ENCODE results near the gene TBC1D5.
A peak's percentile ranks its signal among the peaks of the same experiment; 100 is the strongest.
"Not testable (repeated sequence)": the region's sequence is repeated elsewhere in the genome, so short reads cannot be mapped to it uniquely, and the experiment has no call there.

Gene TBC1D5

GRCh38 chr3:17639257-17639656 lies 103.2 kb downstream of the TBC1D5 start:
- no peak for DNase-seq

- DNase-seq = no peak
Measured at GRCh38 chr3:17638356-17638755, 104.1 kb downstream of the TBC1D5 start.

- DNase-seq = not testable (repeated sequence)
Measured at GRCh38 chr3:17635675-17636074, 106.8 kb downstream of the TBC1D5 start.

- no peak for DNase-seq
Measured at GRCh38 chr3:17634964-17635363, 107.5 kb downstream of the TBC1D5 start.

- DNase-seq = no peak
Measured at GRCh38 chr3:17634201-17634600, 108.2 kb downstream of the TBC1D5 start.

- DNase-seq = peak; percentile 19
Measured at GRCh38 chr3:17632401-17633100, 109.9 kb downstream of the TBC1D5 start.

- no peak for DNase-seq
Measured at GRCh38 chr3:17631609-17632008, 110.8 kb downstream of the TBC1D5 start.

GRCh38 chr3:17629400-17629799 lies 113.0 kb downstream of the TBC1D5 start:
- DNase-seq = no peak

- DNase-seq = no peak
Measured at GRCh38 chr3:17626395-17626794, 116.0 kb downstream of the TBC1D5 start.

GRCh38 chr3:17625133-17625532 lies 117.3 kb downstream of the TBC1D5 start:
- no peak for DNase-seq

- DNase-seq = no peak
Measured at GRCh38 chr3:17623464-17623863, 119.0 kb downstream of the TBC1D5 start.

GRCh38 chr3:17619968-17620367 lies 122.5 kb downstream of the TBC1D5 start:
- DNase-seq = no peak

GRCh38 chr3:17613017-17613416 lies 129.4 kb downstream of the TBC1D5 start:
- DNase-seq = not testable (repeated sequence)

- DNase-seq = no peak
Measured at GRCh38 chr3:17607905-17608304, 134.5 kb downstream of the TBC1D5 start.

GRCh38 chr3:17605934-17606333 lies 136.5 kb downstream of the TBC1D5 start:
- no peak for DNase-seq

GRCh38 chr3:17605032-17605431 lies 137.4 kb downstream of the TBC1D5 start:
- no peak for DNase-seq

GRCh38 chr3:17602126-17602525 lies 140.3 kb downstream of the TBC1D5 start:
- no peak for DNase-seq

GRCh38 chr3:17592956-17593355 lies 149.5 kb downstream of the TBC1D5 start:
- no peak for DNase-seq

GRCh38 chr3:17590465-17590864 lies 152.0 kb downstream of the TBC1D5 start:
- DNase-seq = no peak

- DNase-seq = no peak
Measured at GRCh38 chr3:17589888-17590287, 152.5 kb downstream of the TBC1D5 start.

GRCh38 chr3:17588422-17588821 lies 154.0 kb downstream of the TBC1D5 start:
- DNase-seq = no peak

- no peak for DNase-seq
Measured at GRCh38 chr3:17585394-17586325, 156.8 kb downstream of the TBC1D5 start.

GRCh38 chr3:17584066-17584465 lies 158.4 kb downstream of the TBC1D5 start:
- no peak for DNase-seq

GRCh38 chr3:17583530-17583929 lies 158.9 kb downstream of the TBC1D5 start:
- no peak for DNase-seq

Measured in stimulated activated CD4-positive, alpha-beta T cell treated with anti-CD3 and anti-CD28 coated beads, Interleukin-1b, Interleukin-23, amount 100 ng/mL, for 48 hours (primary cell).